GM23248 (cell line): ENCODE data around the gene TPI1.
"Not testable (repeated sequence)": the region's sequence is repeated elsewhere in the genome, so short reads cannot be mapped to it uniquely, and the experiment has no call there.

Experiments
- EZH2 ChIP-seq: fragments of 200-600 bp; sonication (generic); IDR thresholded peaks from 2 replicates; pipeline ENCODE4 v1.6.1; 2018; ENCODE audit warnings: antibody characterized with exemption, mild to moderate bottlenecking; ENCODE audit not compliant: insufficient read depth, poor library complexity, severe bottlenecking
- EZH2phosphoT487 ChIP-seq: fragments of 200-600 bp; sonication (generic); IDR thresholded peaks from 2 replicates; pipeline ENCODE4 v1.6.1; 2018; ENCODE audit warnings: antibody characterized with exemption, moderate library complexity, mild to moderate bottlenecking, low read depth; ENCODE audit not compliant: insufficient read depth

DNA sequence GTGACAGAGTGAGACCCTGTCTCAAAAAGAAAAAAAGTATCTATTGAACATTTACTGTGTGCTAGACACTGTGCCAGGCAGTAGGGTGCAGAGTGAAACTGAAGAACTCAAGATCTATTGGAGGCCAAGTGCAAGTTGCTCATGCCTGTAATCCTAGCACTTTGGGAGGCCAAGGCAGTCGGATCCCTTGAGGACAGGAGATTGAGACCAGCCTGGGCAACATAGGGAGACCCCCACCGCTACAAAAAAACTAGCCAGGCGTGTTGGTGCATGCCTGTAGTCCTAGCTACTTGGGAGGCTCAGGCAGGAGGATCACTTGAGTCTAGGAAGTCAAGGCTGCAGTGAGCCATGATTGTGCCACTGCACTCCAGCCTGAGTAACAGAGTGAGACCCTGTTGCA, 25.4 kb downstream of the TPI1 start:
- TF ChIP-seq EZH2, EZH2phosphoT487: not testable (repeated sequence)
